Measurements from ENCODE around the gene GATA2.

The GATA2 gene

GRCh38 chr3:128492671-128493569, at the start of gene GATA2:
Gene GATA2, minus strand, starts transcription at chr3:128493201. Its CDS starts 6,170 bp downstream, at chr3:128487031.
- no peak for DNase-seq (ENCODE audit: low read depth)

GRCh38 chr3:128541246-128541645, 48.2 kb upstream of the GATA2 start:
- no peak for DNase-seq (ENCODE audit: low read depth)

- no peak for DNase-seq (ENCODE audit: low read depth)
Measured at GRCh38 chr3:128539376-128539775, 46.4 kb upstream of the GATA2 start.

GRCh38 chr3:128537091-128537703, 44.2 kb upstream of the GATA2 start:
- DNase-seq (ENCODE audit: low read depth): no peak

- DNase-seq (ENCODE audit: low read depth): no peak
Measured at GRCh38 chr3:128532012-128532983, 39.3 kb upstream of the GATA2 start.

- DNase-seq (ENCODE audit: low read depth): no peak
Measured at GRCh38 chr3:128524374-128525299, 31.6 kb upstream of the GATA2 start.

GRCh38 chr3:128523591-128523990, 30.6 kb upstream of the GATA2 start:
- no peak for DNase-seq (ENCODE audit: low read depth)

GRCh38 chr3:128521715-128522114, 28.7 kb upstream of the GATA2 start:
- no peak for DNase-seq (ENCODE audit: low read depth)

- DNase-seq (ENCODE audit: low read depth): no peak
Measured at GRCh38 chr3:128518587-128519490, 25.8 kb upstream of the GATA2 start.

GRCh38 chr3:128517648-128518047, 24.6 kb upstream of the GATA2 start:
- DNase-seq (ENCODE audit: low read depth): no peak

- no peak for DNase-seq (ENCODE audit: low read depth)
Measured at GRCh38 chr3:128515967-128516366, 23.0 kb upstream of the GATA2 start.

GRCh38 chr3:128508852-128509251, 15.9 kb upstream of the GATA2 start:
- DNase-seq (ENCODE audit: low read depth): no peak

- DNase-seq (ENCODE audit: low read depth): no peak
Measured at GRCh38 chr3:128506754-128507153, 13.8 kb upstream of the GATA2 start.

- DNase-seq (ENCODE audit: low read depth): no peak
Measured at GRCh38 chr3:128505771-128506170, 12.8 kb upstream of the GATA2 start.

GRCh38 chr3:128504963-128505730, 12.1 kb upstream of the GATA2 start:
- DNase-seq (ENCODE audit: low read depth): no peak

- no peak for DNase-seq (ENCODE audit: low read depth)
Measured at GRCh38 chr3:128504533-128504915, 11.5 kb upstream of the GATA2 start.

- DNase-seq (ENCODE audit: low read depth): no peak
Measured at GRCh38 chr3:128503751-128504532, 10.9 kb upstream of the GATA2 start.

GRCh38 chr3:128503164-128503651, 10.2 kb upstream of the GATA2 start:
- no peak for DNase-seq (ENCODE audit: low read depth)

Data from stimulated activated CD8-positive, alpha-beta memory T cell treated with anti-CD3 and anti-CD28 coated beads, Interleukin-7, amount 100 ng/mL, for 24 hours (primary cell).